NCI-H69 (cell line): ENCODE data around the gene NTRK2.
A peak's percentile ranks its signal among the peaks of the same experiment; 100 is the strongest.
"Not testable (repeated sequence)": the region's sequence is repeated elsewhere in the genome, so short reads cannot be mapped to it uniquely, and the experiment has no call there.

Experiments used
- DNase-seq: peaks from one replicate; lab custom pipeline; 2025; lab: John Stamatoyannopoulos, UW

NTRK2 gene

DNA sequence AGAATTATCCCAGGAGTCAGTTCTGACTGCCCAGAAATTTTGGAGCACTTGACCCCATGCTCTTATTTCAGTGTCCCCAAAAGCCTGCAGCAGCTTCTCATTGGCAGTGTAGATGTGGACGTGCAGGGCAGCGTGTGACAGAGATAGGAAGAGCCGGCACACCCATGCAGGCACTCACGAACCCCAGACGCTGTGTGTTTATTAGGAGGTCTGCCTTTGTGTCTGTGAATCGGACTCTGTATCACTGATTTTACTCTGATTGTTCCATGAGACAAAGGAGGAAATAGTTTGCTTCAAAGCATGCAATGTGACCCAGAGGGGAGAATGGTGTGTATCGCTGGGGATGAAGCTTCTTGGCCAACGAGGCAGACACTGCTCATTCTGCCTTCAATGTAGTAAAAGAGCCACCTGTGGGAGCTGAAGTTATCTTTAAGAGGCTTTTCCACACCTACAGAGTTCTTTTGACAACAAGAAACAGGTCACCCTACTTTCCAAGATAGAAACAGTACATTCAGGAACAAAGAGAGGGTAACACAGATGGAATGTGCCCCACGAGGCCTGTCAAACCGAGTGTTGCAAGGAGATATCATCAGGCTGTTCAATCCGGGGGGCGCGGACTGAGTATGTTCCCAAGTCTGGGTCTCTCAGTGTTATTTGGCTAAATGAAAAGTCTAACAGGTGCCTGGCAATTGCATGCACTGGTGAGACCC, 224.0 kb downstream of the NTRK2 start:
- DNase-seq = no peak

DNA sequence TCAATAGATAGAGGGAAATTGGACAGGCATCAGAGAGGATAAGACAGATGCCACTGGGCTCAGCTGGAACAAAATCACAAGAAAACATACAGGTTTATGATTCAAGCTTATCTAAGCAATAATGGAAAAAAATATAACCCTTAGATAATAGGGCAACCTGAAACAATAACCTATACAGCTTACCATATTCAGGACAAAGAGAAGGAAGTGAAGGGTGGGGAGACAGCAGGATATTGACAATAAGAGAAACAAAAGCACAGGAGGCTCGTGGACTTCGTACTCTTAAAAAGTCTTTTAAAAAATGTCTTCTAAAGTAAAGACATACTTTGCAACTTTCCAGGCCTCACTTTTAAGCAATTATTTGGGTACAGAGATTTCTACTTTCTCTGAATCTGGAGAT, 225.3 kb downstream of the NTRK2 start:
- peak; percentile 51 for DNase-seq

- DNase-seq = peak; percentile 43
These were observed 228.0 kb downstream of the NTRK2 start for GRCh38 chr9:84897362-84898094.

- no peak for DNase-seq
These were observed 228.7 kb downstream of the NTRK2 start for GRCh38 chr9:84898188-84898587.

DNA sequence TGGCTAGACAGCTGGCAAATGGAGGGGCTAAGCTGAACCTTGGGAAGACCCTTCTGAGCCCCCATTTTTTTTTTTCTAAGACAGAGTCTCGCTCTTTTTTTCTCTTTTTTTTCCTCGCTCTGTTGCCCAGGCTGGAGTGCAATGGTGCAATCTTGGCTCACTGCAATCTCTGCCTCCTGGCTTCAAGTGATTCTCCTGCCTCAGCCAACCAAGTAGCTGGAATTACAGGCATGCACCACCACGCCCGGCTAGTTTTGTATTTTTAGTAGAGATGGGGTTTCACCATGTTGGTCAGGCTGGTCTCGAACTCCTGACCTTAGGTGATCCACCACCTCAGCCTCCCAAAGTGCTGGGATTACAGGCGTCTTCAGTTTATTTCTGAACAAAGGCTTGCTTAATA, 229.1 kb downstream of the NTRK2 start:
- not testable (repeated sequence) for DNase-seq

DNA sequence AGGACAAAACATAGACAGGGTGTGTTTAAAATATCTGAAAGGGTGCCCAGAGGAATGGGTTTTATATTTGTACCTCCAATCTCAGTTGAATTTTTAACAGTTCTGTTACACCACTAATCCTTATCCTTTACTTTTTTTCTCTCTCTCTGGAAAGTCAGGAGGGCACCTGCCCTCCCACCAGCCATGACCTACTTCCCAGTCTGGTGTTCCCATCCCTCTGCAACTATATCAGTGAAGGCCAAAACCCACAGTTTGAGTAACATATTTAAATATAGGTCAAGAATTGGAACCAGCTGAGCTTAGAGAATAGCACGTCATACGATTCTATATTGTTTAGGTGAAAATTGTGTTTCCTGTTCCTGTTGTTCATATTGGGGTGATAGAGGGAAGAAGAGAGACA, 229.8 kb downstream of the NTRK2 start:
- no peak for DNase-seq

DNA sequence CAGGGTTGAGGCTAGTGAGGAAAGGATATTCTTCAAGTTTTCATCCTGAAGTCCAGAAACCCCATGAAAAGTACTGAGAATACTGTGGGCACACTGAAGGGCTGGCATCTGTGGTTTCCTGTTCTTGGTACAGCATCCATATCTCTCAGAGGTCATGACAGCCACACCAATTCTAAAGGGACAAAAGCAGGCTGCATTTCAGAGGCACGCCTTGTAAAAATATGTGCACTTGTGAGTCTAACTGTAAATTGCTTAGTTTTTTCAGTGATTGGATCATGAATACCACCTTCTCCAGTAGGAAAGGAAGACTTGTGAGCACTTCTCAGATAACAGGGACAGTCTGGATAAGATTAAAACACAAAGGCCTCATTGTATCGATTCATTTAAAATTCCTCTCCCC, 230.9 kb downstream of the NTRK2 start:
- no peak for DNase-seq

- DNase-seq = no peak
These were observed 234.4 kb downstream of the NTRK2 start for GRCh38 chr9:84903963-84904362.

- DNase-seq = peak; percentile 91
These were observed 247.2 kb downstream of the NTRK2 start for GRCh38 chr9:84916769-84917168.

- DNase-seq = peak; percentile 96
These were observed 248.0 kb downstream of the NTRK2 start for GRCh38 chr9:84917366-84918070.

GRCh38 chr9:84919440-84919839, 249.9 kb downstream of the NTRK2 start:
- DNase-seq = no peak

GRCh38 chr9:84921175-84921574, 251.6 kb downstream of the NTRK2 start:
- DNase-seq = no peak

- no peak for DNase-seq
These were observed 252.5 kb downstream of the NTRK2 start for GRCh38 chr9:84922051-84922450.

GRCh38 chr9:84924266-84924665, 254.7 kb downstream of the NTRK2 start:
- no peak for DNase-seq

DNA sequence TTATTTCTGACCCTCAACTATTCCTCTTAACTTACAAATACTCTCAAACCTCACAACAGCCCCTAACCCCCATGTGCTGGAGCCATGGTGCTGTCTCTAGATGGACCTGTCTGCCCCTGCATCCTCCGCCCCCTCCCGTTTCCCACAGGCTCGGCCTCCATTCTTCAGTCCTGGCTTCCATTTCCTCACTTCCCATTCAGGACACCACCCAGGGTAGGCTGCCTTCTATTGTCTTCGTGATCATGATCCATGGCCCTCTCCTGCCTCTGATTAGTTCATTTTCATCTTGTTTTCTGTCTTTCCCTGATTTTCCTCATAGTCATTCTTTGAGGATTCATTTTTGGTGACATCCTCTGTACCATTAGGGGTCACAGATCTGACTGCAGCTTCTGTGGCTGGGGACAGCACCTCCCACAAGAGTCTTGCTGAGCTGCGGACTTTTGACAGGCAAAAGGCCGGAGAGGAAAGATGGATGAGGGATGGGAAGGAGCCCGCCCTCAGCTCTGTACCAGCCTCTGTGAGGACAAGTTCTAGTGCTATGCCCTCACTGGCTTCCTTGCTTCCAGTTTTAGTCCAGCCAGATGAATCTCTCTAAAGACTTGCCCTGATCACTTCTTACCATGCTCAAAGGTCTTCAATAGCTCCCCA, 255.8 kb downstream of the NTRK2 start:
- no peak for DNase-seq

GRCh38 chr9:84926793-84927192, 257.3 kb downstream of the NTRK2 start:
- DNase-seq = no peak

- no peak for DNase-seq
These were observed 258.9 kb downstream of the NTRK2 start for GRCh38 chr9:84928419-84928818.

- DNase-seq = no peak
These were observed 259.5 kb downstream of the NTRK2 start for GRCh38 chr9:84929068-84929467.

- no peak for DNase-seq
These were observed 263.5 kb downstream of the NTRK2 start for GRCh38 chr9:84932915-84933527.

- DNase-seq = no peak
These were observed 266.1 kb downstream of the NTRK2 start for GRCh38 chr9:84935528-84936117.

DNA sequence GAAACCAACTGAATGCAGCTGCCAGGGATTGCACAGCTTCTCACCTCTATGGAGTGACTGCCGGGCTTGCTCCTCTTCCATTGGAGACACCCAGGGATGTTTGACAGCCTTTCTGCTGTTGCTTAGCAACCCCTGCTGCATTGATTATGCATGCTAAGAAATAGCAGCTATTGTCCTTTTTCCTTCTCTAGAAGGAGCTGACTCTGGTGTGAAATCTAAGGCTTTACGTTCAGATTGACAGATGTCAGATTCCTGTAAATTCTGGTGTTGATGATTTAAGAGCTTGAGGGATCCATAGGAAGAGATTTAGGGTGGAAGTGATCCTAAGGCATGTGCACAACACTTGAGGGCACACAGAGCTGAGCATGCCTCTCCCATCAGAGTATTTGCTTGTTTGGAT, 267.7 kb downstream of the NTRK2 start:
- DNase-seq = peak; percentile 29

DNA sequence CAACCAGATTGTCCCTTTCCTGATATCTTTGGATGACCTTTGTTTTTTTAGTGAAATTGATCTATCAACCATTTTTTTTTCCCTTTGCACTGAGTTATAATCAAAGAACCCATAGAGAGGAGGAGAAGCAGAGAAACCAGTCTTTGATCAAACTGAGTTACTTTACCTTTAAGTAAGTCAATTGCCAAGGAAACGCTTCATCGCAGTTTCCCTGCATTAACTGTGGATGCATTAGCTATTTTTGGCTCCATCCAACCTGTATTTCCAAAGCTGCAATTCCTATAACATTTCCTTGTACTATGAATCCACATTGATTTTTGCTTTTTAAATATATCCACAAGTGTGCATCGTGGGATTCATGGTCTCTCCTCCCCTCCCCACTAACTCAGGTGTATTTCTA, 268.1 kb downstream of the NTRK2 start:
- DNase-seq = no peak
